Forelimb muscle (tissue), 1 donor: Measurements from ENCODE around the gene TAMM41. TPM values are rescaled to one million over a fixed set of nuclear protein-coding genes. Genes with fewer than 3 reads are reported as not detected.
"Not testable (repeated sequence)": the region's sequence is repeated elsewhere in the genome, so short reads cannot be mapped to it uniquely, and the experiment has no call there.

Experiments
- DNase-seq: peaks from one replicate; pipeline ENCODE4 v3.0.0-alpha.2; 2013; ENCODE audit warnings: low read depth
- polyA plus RNA-seq: library from polyadenylated mRNA; unstranded; fragments of 120-200 nt; gene quantifications from one replicate; pipeline ENCODE4 v1.2.1, GENCODE V29; 2013; ENCODE audit not compliant: insufficient read length

Gene TAMM41
- polyA plus RNA-seq, 1 donor, result 12.2 TPM

- no peak for DNase-seq
Measured at GRCh38 chr3:11815111-11815510, 31.6 kb downstream of the TAMM41 start.

GRCh38 chr3:11814663-11815062 lies 32.0 kb downstream of the TAMM41 start:
- DNase-seq, result no peak

- DNase-seq, result no peak
Measured at GRCh38 chr3:11810276-11810675, 36.4 kb downstream of the TAMM41 start.

GRCh38 chr3:11808231-11808630 lies 38.5 kb downstream of the TAMM41 start:
- DNase-seq, result no peak

- DNase-seq, result no peak
Measured at GRCh38 chr3:11807686-11808085, 39.0 kb downstream of the TAMM41 start.

GRCh38 chr3:11805716-11806115 lies 41.0 kb downstream of the TAMM41 start:
- no peak for DNase-seq

- DNase-seq, result no peak
Measured at GRCh38 chr3:11803977-11804892, 42.5 kb downstream of the TAMM41 start.

- no peak for DNase-seq
Measured at GRCh38 chr3:11799791-11800190, 46.9 kb downstream of the TAMM41 start.

- DNase-seq, result no peak
Measured at GRCh38 chr3:11794927-11795326, 51.8 kb downstream of the TAMM41 start.

- DNase-seq, result no peak
Measured at GRCh38 chr3:11791339-11792200, 55.1 kb downstream of the TAMM41 start.

GRCh38 chr3:11789412-11789811 lies 57.3 kb downstream of the TAMM41 start:
- DNase-seq, result no peak

- no peak for DNase-seq
Measured at GRCh38 chr3:11784971-11785377, 61.7 kb downstream of the TAMM41 start.

- DNase-seq, result no peak
Measured at GRCh38 chr3:11780341-11780740, 66.3 kb downstream of the TAMM41 start.

- no peak for DNase-seq
Measured at GRCh38 chr3:11779626-11780025, 67.1 kb downstream of the TAMM41 start.

- DNase-seq, result no peak
Measured at GRCh38 chr3:11778248-11778647, 68.4 kb downstream of the TAMM41 start.

GRCh38 chr3:11776346-11776745 lies 70.3 kb downstream of the TAMM41 start:
- DNase-seq, result no peak

GRCh38 chr3:11775493-11775892 lies 71.2 kb downstream of the TAMM41 start:
- DNase-seq, result no peak

- DNase-seq, result no peak
Measured at GRCh38 chr3:11774296-11774877, 72.3 kb downstream of the TAMM41 start.

GRCh38 chr3:11771931-11772330 lies 74.8 kb downstream of the TAMM41 start:
- not testable (repeated sequence) for DNase-seq

GRCh38 chr3:11770477-11771391 lies 76.0 kb downstream of the TAMM41 start:
- peak; percentile 31 for DNase-seq
